Measurements from ENCODE around the gene IPP.
"Not testable (repeated sequence)": the region's sequence is repeated elsewhere in the genome, so short reads cannot be mapped to it uniquely, and the experiment has no call there.

The IPP gene

DNA sequence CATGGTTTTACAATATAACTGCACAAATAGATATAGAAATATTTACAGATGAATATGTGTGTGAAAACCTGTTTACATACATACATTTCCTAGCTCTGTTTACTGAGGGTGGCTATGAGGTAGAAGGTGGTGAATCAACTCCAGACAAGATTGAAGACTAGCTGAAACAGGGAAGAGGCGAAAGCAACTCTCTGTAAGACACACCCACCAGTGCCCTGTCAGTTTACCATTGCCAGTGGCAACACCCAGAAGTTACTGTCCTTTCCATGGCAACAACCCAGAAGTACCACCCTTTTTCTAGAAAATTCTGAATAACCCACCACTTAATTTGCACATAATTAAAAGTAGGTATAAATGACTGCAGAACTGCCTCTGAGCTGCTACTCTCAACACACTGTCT, 45.8 kb downstream of the IPP start:
- no peak overlapping the region for H4K8ac ChIP-seq (ENCODE audit: low read depth, low read length)
- H3K9me3 ChIP-seq (ENCODE audit: insufficient read depth, low read depth, low read length): no peaks in the 10 kb centered on the region
- H3K4me2 ChIP-seq (ENCODE audit: low read length): no peak overlapping the region
- H3K14ac ChIP-seq (ENCODE audit: low read length): no peak overlapping the region
- no peak overlapping the region for H3K18ac ChIP-seq (ENCODE audit: low read length)
- no peaks in the 10 kb centered on the region for H3K27me3 ChIP-seq (ENCODE audit: insufficient read depth, low read length)
- H3K27ac ChIP-seq (ENCODE audit: low read depth, low read length): no peak overlapping the region
- no peaks in the 10 kb centered on the region for H3K36me3 ChIP-seq (ENCODE audit: control insufficient read depth in 1 of 2, insufficient read depth in 2 of 2, low read length in 2 of 2)
- no CpG with 5 or more reads among the region's 1 CpG for WGBS (ENCODE audit: extremely low coverage, insufficient coverage, insufficient read length)
- no peak overlapping the region for H3K23ac ChIP-seq (ENCODE audit: low read length)
- H3K4me3 ChIP-seq (ENCODE audit: low read depth, low read length): no peak overlapping the region
- no peak overlapping the region for H2AFZ ChIP-seq (ENCODE audit: insufficient read depth, low read length, poor library complexity)
- no peak overlapping the region for H2BK12ac ChIP-seq (ENCODE audit: low read length)
- DNase-seq: no peak
- H3K4me1 ChIP-seq (ENCODE audit: control insufficient read depth in 1 of 2, insufficient read depth in 2 of 2, low read length in 2 of 2): no peaks in the 10 kb centered on the region
- no peak overlapping the region for H2AK5ac ChIP-seq (ENCODE audit: low read length)
- H4K12ac ChIP-seq (ENCODE audit: low read depth, low read length): no peak overlapping the region
- no peak overlapping the region for H2BK5ac ChIP-seq (ENCODE audit: low read depth, low read length, poor library complexity)
- H3K9ac ChIP-seq (ENCODE audit: low read length): no peak overlapping the region
- H3K4ac ChIP-seq (ENCODE audit: low read depth, low read length): no peak overlapping the region
- no peak overlapping the region for H2BK120ac ChIP-seq (ENCODE audit: insufficient read depth, low read length, poor library complexity)
- no peaks in the 10 kb centered on the region for H3K79me1 ChIP-seq (ENCODE audit: low read length)
- H4K91ac ChIP-seq (ENCODE audit: low read depth, low read length): no peak overlapping the region
- no peaks in the 10 kb centered on the region for H3K79me2 ChIP-seq (ENCODE audit: control insufficient read depth, insufficient read depth, low read length, poor library complexity)

DNA sequence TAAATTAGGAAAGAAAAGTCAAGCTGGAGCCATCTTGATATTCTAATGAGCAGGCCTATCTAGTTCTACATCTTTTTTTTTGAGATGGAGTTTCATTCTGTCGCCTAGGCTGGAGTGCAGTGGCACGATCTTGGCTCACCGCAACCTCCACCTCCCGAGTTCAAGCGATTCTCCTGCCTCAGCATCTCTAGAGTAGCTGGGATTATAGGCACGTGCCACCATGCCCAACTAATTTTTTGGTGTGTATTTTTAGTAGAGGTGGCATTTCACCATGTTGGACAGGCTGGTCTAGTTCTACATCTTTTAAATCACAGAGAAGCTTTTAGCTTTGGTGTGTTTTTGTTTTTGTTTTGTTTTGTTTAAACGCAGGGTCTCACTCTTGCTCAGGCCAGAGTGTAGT, 55.6 kb downstream of the IPP start:
- Histone ChIP-seq H3K18ac (ENCODE audit: low read length) (no peak overlapping the region), H3K4me1 (ENCODE audit: control insufficient read depth in 1 of 2, insufficient read depth in 2 of 2, low read length in 2 of 2) (no peaks in the 10 kb centered on the region), H3K36me3 (ENCODE audit: control insufficient read depth in 1 of 2, insufficient read depth in 2 of 2, low read length in 2 of 2) (peaks cover 17 to 19% of the 10 kb centered on the region in 2 experiments), H2BK120ac (ENCODE audit: insufficient read depth, low read length, poor library complexity) (no peak overlapping the region), H3K9ac (ENCODE audit: low read length) (no peak overlapping the region), H2BK12ac (ENCODE audit: low read length) (no peak overlapping the region), H4K8ac (ENCODE audit: low read depth, low read length) (no peak overlapping the region), H2AK5ac (ENCODE audit: low read length) (no peak overlapping the region), H3K27ac (ENCODE audit: low read depth, low read length) (no peak overlapping the region), H3K27me3 (ENCODE audit: insufficient read depth, low read length) (no peaks in the 10 kb centered on the region), H2BK5ac (ENCODE audit: low read depth, low read length, poor library complexity) (no peak overlapping the region), H4K12ac (ENCODE audit: low read depth, low read length) (no peak overlapping the region), H3K79me1 (ENCODE audit: low read length) (no peaks in the 10 kb centered on the region), H3K79me2 (ENCODE audit: control insufficient read depth, insufficient read depth, low read length, poor library complexity) (no peaks in the 10 kb centered on the region), H3K14ac (ENCODE audit: low read length) (no peak overlapping the region), H4K91ac (ENCODE audit: low read depth, low read length) (no peak overlapping the region), H3K23ac (ENCODE audit: low read length) (no peak overlapping the region), H3K4me3 (ENCODE audit: low read depth, low read length) (no peak overlapping the region), H3K4ac (ENCODE audit: low read depth, low read length) (no peak overlapping the region), H3K4me2 (ENCODE audit: low read length) (no peak overlapping the region), H2AFZ (ENCODE audit: insufficient read depth, low read length, poor library complexity) (no peak overlapping the region), H3K9me3 (ENCODE audit: insufficient read depth, low read depth, low read length) (no peaks in the 10 kb centered on the region)
- no peak for DNase-seq
- WGBS (ENCODE audit: extremely low coverage, insufficient coverage, insufficient read length): no CpG with 5 or more reads among the region's 7 CpGs

DNA sequence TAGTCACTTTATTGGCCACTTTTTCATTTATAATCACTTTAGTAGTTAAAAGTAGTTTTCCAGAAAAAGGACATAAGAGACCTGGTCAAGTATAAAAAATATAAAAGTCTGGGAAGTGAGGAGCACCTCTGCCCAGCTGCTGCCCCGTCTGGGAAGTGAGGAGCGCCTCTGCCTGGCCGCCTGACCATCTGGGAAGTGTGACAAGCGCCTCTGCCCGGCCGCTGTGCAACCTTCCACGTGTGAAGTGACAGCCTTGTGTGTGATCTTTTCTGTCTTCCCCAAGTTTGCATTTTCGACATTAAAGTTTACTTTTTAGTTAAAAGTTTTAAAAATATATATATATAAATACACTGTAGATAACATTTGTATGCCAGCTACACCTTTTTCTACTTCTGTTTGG, 56.6 kb downstream of the IPP start:
- not testable (repeated sequence) for H4K8ac ChIP-seq (ENCODE audit: low read depth, low read length); H3K79me2 ChIP-seq (ENCODE audit: control insufficient read depth, insufficient read depth, low read length, poor library complexity); H4K12ac ChIP-seq (ENCODE audit: low read depth, low read length); H2AFZ ChIP-seq (ENCODE audit: insufficient read depth, low read length, poor library complexity); H3K4ac ChIP-seq (ENCODE audit: low read depth, low read length); H3K23ac ChIP-seq (ENCODE audit: low read length); H2AK5ac ChIP-seq (ENCODE audit: low read length); H2BK12ac ChIP-seq (ENCODE audit: low read length); H3K27me3 ChIP-seq (ENCODE audit: insufficient read depth, low read length); H3K18ac ChIP-seq (ENCODE audit: low read length); H3K4me1 ChIP-seq (ENCODE audit: control insufficient read depth in 1 of 2, insufficient read depth in 2 of 2, low read length in 2 of 2); H4K91ac ChIP-seq (ENCODE audit: low read depth, low read length); H3K4me3 ChIP-seq (ENCODE audit: low read depth, low read length); H3K14ac ChIP-seq (ENCODE audit: low read length); H3K4me2 ChIP-seq (ENCODE audit: low read length); H3K9me3 ChIP-seq (ENCODE audit: insufficient read depth, low read depth, low read length); H2BK5ac ChIP-seq (ENCODE audit: low read depth, low read length, poor library complexity); H3K27ac ChIP-seq (ENCODE audit: low read depth, low read length); H3K79me1 ChIP-seq (ENCODE audit: low read length); H3K9ac ChIP-seq (ENCODE audit: low read length); DNase-seq; H2BK120ac ChIP-seq (ENCODE audit: insufficient read depth, low read length, poor library complexity)
- H3K36me3 ChIP-seq (ENCODE audit: control insufficient read depth in 1 of 2, insufficient read depth in 2 of 2, low read length in 2 of 2): peaks cover 17 to 18% of the 10 kb centered on the region in 2 experiments
- WGBS (ENCODE audit: extremely low coverage, insufficient coverage, insufficient read length): no CpG with 5 or more reads among the region's 8 CpGs

DNA sequence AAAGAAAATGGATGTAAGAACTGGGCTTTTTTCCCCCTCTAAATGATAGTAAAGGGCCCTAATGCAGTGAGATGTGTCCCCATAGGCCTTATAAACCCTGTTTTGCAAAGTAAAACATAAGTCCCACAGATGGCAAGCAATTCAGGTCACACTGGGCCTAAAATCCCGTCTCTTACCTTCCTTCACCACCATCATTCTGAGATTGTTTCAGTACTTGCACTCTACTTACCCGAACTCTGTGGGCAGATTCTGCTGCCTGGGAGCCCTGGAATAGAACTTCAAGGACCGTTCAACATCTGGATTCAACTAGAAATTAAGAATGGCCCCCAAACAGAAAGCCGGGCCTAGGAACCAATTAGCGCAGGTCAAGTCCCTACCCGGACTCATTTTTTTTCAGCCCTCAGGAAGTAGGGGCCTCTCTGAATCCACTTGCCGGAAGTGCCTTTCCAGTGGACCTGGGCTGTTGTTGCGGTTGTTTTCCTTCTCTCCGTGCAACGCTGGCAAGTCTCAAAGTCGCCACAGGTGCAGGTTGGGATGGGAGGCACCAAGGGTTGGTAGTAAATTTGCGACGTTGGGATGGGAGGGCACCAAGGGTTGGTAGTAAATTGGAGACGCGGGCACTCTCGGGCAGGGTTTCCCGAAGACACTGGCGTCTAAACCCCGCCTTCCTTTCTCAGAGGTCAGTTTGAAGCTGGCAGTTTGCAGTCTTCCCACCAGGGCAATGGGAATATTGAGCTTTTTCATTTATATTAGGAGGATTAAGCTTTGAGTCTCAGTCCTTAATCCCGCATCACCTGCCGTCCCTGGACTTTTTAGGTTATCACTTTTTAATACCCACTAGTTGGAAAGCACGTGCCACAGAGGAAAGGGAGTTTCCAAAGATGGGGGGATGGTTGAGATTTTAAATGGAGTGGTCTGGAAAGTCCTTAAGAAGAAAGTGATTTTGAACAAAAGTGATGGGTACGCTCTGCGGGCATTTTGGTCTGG, 62.4 kb downstream of the IPP start, which contains the start of gene TMEM69:
Gene TMEM69, plus strand, starts transcription at position 428 of the 987 bp plus-strand sequence. CDS start 2,888 bp downstream, outside the sequence.
- Histone ChIP-seq H2BK12ac (ENCODE audit: low read length) (no peak within 1 kb of the TSS), H3K4me3 (ENCODE audit: low read depth, low read length) (peak within 1 kb of the TSS; percentile 92), H3K36me3 (ENCODE audit: control insufficient read depth in 1 of 2, insufficient read depth in 2 of 2, low read length in 2 of 2) (peaks cover 6 to 10% of the 10 kb centered on the region in 2 experiments), H3K79me1 (ENCODE audit: low read length) (peaks cover 14% of the 10 kb centered on the region), H3K4ac (ENCODE audit: low read depth, low read length) (peak within 1 kb of the TSS; percentile 91), H3K4me2 (ENCODE audit: low read length) (peak within 1 kb of the TSS; percentile 84), H3K9me3 (ENCODE audit: insufficient read depth, low read depth, low read length) (no peaks in the 10 kb centered on the region), H2AK5ac (ENCODE audit: low read length) (no peak within 1 kb of the TSS), H4K91ac (ENCODE audit: low read depth, low read length) (peak within 1 kb of the TSS; percentile 83), H3K27me3 (ENCODE audit: insufficient read depth, low read length) (no peaks in the 10 kb centered on the region), H4K8ac (ENCODE audit: low read depth, low read length) (peak within 1 kb of the TSS; percentile 98), H2AFZ (ENCODE audit: insufficient read depth, low read length, poor library complexity) (peak within 1 kb of the TSS; percentile 94), H3K79me2 (ENCODE audit: control insufficient read depth, insufficient read depth, low read length, poor library complexity) (peaks cover 18% of the 10 kb centered on the region), H3K18ac (ENCODE audit: low read length) (peak within 1 kb of the TSS; percentile 98), H3K4me1 (ENCODE audit: control insufficient read depth in 1 of 2, insufficient read depth in 2 of 2, low read length in 2 of 2) (peaks cover 2 to 10% of the 10 kb centered on the region in 2 experiments), H2BK5ac (ENCODE audit: low read depth, low read length, poor library complexity) (peak within 1 kb of the TSS; percentile 87), H3K27ac (ENCODE audit: low read depth, low read length) (peak within 1 kb of the TSS; percentile 90), H3K14ac (ENCODE audit: low read length) (peak within 1 kb of the TSS; percentile 92), H3K9ac (ENCODE audit: low read length) (peak within 1 kb of the TSS; percentile 97), H4K12ac (ENCODE audit: low read depth, low read length) (peak within 1 kb of the TSS; percentile 99), H2BK120ac (ENCODE audit: insufficient read depth, low read length, poor library complexity) (peak within 1 kb of the TSS; percentile 33), H3K23ac (ENCODE audit: low read length) (no peak within 1 kb of the TSS)
- WGBS (ENCODE audit: extremely low coverage, insufficient coverage, insufficient read length): no CpG with 5 or more reads among the region's 24 CpGs
- peak; percentile 66 to 91 for DNase-seq
